Activated CD4-positive, alpha-beta T cell treated with anti-CD3 and anti-CD28 coated beads for 36 hours (primary cell): Measurements from ENCODE around the gene RNLS. TPM values are rescaled to one million over a fixed set of nuclear protein-coding genes. Genes with fewer than 3 reads are reported as not detected.
"Not testable (repeated sequence)": the region's sequence is repeated elsewhere in the genome, so short reads cannot be mapped to it uniquely, and the experiment has no call there.

ENCODE experiments used
- ATAC-seq: fragments of 200-7000 bp; cut with Tn5 transposase; one replicate; pipeline ENCODE4 v1.10.0; 2021; ENCODE audit warnings: mild to moderate bottlenecking, moderate library complexity
- CTCF ChIA-PET: fragments of 350-600 bp; sonication (Branson Sonifier 250); formaldehyde crosslinking; loops from one replicate; lab custom pipeline; 2021; ENCODE audit warnings: antibody characterized with exemption; lab: Charles Lee
- POLR2A ChIA-PET: fragments of 350-600 bp; sonication (Branson Sonifier 250); formaldehyde crosslinking; loops from one replicate; lab custom pipeline; 2021; ENCODE audit warnings: antibody characterized with exemption, inconsistent platforms; lab: Charles Lee
- DNase-seq: peaks from one replicate; pipeline ENCODE4 v3.0.0-alpha.2; 2020
- H3K27ac Mint-ChIP-seq: one replicate; pipeline ENCODE4 v1.8.0; 2021; ENCODE audit warnings: mixed read lengths
- H3K27me3 Mint-ChIP-seq: one replicate; pipeline ENCODE4 v1.8.0; 2021; ENCODE audit warnings: mixed read lengths
- H3K36me3 Mint-ChIP-seq: one replicate; pipeline ENCODE4 v1.8.0; 2021; ENCODE audit warnings: low read depth, mixed read lengths
- H3K4me1 Mint-ChIP-seq: one replicate; pipeline ENCODE4 v1.8.0; 2021; ENCODE audit warnings: mixed read lengths
- H3K4me3 Mint-ChIP-seq: one replicate; pipeline ENCODE4 v1.8.0; 2021; ENCODE audit warnings: mild to moderate bottlenecking, moderate library complexity, mixed read lengths
- H3K9me3 Mint-ChIP-seq: one replicate; pipeline ENCODE4 v1.8.0; 2021; ENCODE audit warnings: low read depth, mixed read lengths
- intact Hi-C, 2 experiments: fragments of 100-400 bp; cut with DNase I in 1 of 2; cut with micrococcal nuclease in 1 of 2; formaldehyde crosslinking; loops; one replicate each; pipeline versions ENCODE4 v1.14.2 to v1.15.1; 2022 to 2024; cut with DNase I, micrococcal nuclease
- total RNA-seq, 2 experiments: library from RNA; stranded (reverse); gene quantifications; one replicate each; pipeline ENCODE4 v1.2.3, GENCODE V29; 2021

RNLS gene
- total RNA-seq, 2 experiments from 2014 or later = 4.3 to 4.4 TPM

GRCh38 chr10:88311264-88311663, 271.9 kb downstream of the RNLS start:
- intact Hi-C loops = no loop called here
- H3K27ac Mint-ChIP-seq = no peak overlapping the region
- no peaks in the 10 kb centered on the region for H3K27me3 Mint-ChIP-seq
- POLR2A ChIA-PET = no interaction called here
- CTCF ChIA-PET = no interaction called here
- peaks cover 7% of the 10 kb centered on the region for H3K4me1 Mint-ChIP-seq
- DNase-seq (no peak), ATAC-seq (no peak)
- H3K4me3 Mint-ChIP-seq = no peak overlapping the region
- H3K36me3 Mint-ChIP-seq = no peaks in the 10 kb centered on the region
- H3K9me3 Mint-ChIP-seq = no peaks in the 10 kb centered on the region

GRCh38 chr10:88309365-88309764, 273.8 kb downstream of the RNLS start:
- Mint-ChIP-seq H3K36me3 (no peaks in the 10 kb centered on the region), H3K4me3 (no peak overlapping the region), H3K4me1 (peaks cover 5% of the 10 kb centered on the region), H3K9me3 (no peaks in the 10 kb centered on the region), H3K27ac (no peak overlapping the region), H3K27me3 (no peaks in the 10 kb centered on the region)
- DNase-seq = no peak
- no peak for ATAC-seq
- ChIA-PET CTCF (no interaction called here), POLR2A (no interaction called here)
- intact Hi-C loops = no loop called here

- H3K27me3 Mint-ChIP-seq, H3K27ac Mint-ChIP-seq, ATAC-seq, DNase-seq, H3K9me3 Mint-ChIP-seq, intact Hi-C loops, POLR2A ChIA-PET, CTCF ChIA-PET, H3K36me3 Mint-ChIP-seq, H3K4me3 Mint-ChIP-seq, H3K4me1 Mint-ChIP-seq: not testable (repeated sequence)
Measured at GRCh38 chr10:88308361-88308760, 274.8 kb downstream of the RNLS start.

DNA sequence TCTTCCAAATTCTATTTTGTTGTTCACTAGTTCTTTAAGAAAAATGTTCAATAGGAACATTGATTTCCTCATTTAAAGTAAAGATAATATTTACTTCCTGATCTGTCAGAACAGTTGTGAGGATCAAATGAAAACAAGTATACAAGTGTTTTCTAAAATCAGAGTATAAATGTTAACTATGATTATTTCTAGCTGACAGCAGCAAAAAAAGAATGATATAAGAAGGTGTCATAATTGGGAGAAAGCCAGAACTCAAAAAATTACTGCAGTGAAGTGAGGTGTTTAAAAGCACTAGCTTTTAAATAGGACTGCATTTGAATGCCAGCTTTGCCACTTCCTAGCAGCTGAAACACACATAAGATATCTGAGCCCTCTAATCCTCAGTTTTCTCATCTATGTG, 283.3 kb downstream of the RNLS start:
- CTCF ChIA-PET = no interaction called here
- ATAC-seq (no peak), DNase-seq (no peak)
- Mint-ChIP-seq H3K27me3 (no peaks in the 10 kb centered on the region), H3K4me3 (no peak overlapping the region), H3K27ac (no peak overlapping the region), H3K4me1 (no peaks in the 10 kb centered on the region), H3K9me3 (no peaks in the 10 kb centered on the region), H3K36me3 (no peaks in the 10 kb centered on the region)
- intact Hi-C loops = no loop called here
- POLR2A ChIA-PET = no interaction called here

DNA sequence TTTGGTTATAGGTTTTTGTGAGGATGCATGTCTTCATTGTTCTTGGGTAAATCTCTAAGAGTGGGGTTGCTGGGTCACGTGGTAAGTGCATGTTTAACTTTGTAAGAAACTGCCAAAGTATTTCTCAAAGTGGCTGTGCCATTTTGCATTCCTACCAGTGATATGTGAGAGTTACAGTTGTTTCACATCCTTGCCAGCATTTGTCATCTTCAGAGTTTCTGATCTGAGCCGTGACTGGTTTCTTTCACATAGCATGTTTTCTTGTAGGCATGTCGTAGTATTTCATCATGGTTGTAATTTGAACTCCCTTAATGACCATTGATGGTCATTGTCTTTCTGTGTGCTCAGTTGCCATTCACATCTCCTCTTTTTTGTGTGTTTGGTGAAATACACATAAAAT, 286.0 kb downstream of the RNLS start:
- no peak for ATAC-seq
- POLR2A ChIA-PET = no interaction called here
- Mint-ChIP-seq H3K36me3 (no peaks in the 10 kb centered on the region), H3K4me3 (no peak overlapping the region), H3K27me3 (no peaks in the 10 kb centered on the region), H3K9me3 (no peaks in the 10 kb centered on the region), H3K4me1 (peaks cover 7% of the 10 kb centered on the region), H3K27ac (no peak overlapping the region)
- CTCF ChIA-PET = no interaction called here
- intact Hi-C loops = no loop called here
- no peak for DNase-seq

DNA sequence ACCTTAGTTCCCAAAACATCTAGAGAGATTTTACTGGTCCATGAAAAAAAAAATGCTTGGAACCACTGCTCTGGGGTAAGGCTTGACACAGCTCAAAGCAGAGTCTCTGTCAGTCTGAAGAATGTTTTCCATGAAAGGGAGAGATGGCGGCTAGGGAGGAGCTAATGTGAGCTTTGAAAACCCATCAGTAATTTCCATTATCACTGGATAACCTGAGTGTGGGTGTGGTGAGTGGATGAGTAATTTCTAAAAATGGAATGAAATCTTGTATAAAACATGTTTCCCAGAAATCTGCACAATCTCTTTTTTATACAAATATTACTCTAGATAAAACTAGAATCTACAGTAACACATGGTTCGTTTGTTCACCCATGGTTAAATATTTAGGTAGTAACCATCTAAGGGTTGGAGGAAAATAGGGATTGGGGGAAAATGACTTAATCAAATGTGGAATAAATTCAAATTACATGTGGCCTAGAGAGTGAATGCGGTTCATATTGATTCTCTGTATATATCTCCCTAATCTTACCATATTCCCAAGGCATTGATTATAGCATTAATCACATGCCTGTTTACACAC, 289.4 kb downstream of the RNLS start:
- Mint-ChIP-seq H3K4me1 (peaks cover 7% of the 10 kb centered on the region), H3K27me3 (no peaks in the 10 kb centered on the region), H3K36me3 (no peaks in the 10 kb centered on the region), H3K27ac (no peak overlapping the region), H3K9me3 (no peaks in the 10 kb centered on the region), H3K4me3 (no peak overlapping the region)
- ChIA-PET POLR2A (interaction anchor here (0.7 kb wide), 1 partner anchor 21 kb away, joined by 3 read pairs; no protein-coding TSS in a partner anchor), CTCF (interaction anchor here (0.6 to 0.9 kb wide), 3 partner anchors 12 to 37 kb away, joined by 3 to 4 read pairs (median 3); no protein-coding TSS in a partner anchor)
- ATAC-seq (no peak), DNase-seq (no peak)
- intact Hi-C loops = no loop called here

- ATAC-seq (no peak), DNase-seq (no peak)
- Mint-ChIP-seq H3K4me3 (no peak overlapping the region), H3K27me3 (no peaks in the 10 kb centered on the region), H3K27ac (no peak overlapping the region), H3K9me3 (no peaks in the 10 kb centered on the region), H3K36me3 (no peaks in the 10 kb centered on the region), H3K4me1 (peaks cover 7% of the 10 kb centered on the region)
- intact Hi-C loops = no loop called here
- POLR2A ChIA-PET = no interaction called here
- CTCF ChIA-PET = interaction anchor here (0.6 to 0.9 kb wide), 2 partner anchors 12 to 13 kb away, joined by 3 to 4 read pairs; no protein-coding TSS in a partner anchor
Measured at GRCh38 chr10:88293073-88293472, 290.0 kb downstream of the RNLS start.

- Mint-ChIP-seq H3K9me3 (no peaks in the 10 kb centered on the region), H3K27me3 (no peaks in the 10 kb centered on the region), H3K27ac (no peak overlapping the region), H3K36me3 (no peaks in the 10 kb centered on the region), H3K4me1 (peaks cover 7% of the 10 kb centered on the region), H3K4me3 (no peak overlapping the region)
- no peak for ATAC-seq
- no peak for DNase-seq
- intact Hi-C loops = no loop called here
- CTCF ChIA-PET = interaction anchor here (0.7 kb wide), 1 partner anchor 276 kb away, joined by 3 read pairs; no protein-coding TSS in a partner anchor
- POLR2A ChIA-PET = no interaction called here
Measured at GRCh38 chr10:88292185-88292514, 291.0 kb downstream of the RNLS start.

GRCh38 chr10:88291289-88292184, 291.6 kb downstream of the RNLS start:
- Mint-ChIP-seq H3K4me1 (peaks cover 7% of the 10 kb centered on the region), H3K9me3 (no peaks in the 10 kb centered on the region), H3K27me3 (no peaks in the 10 kb centered on the region), H3K27ac (no peak overlapping the region), H3K36me3 (no peaks in the 10 kb centered on the region), H3K4me3 (no peak overlapping the region)
- ChIA-PET POLR2A (interaction anchor here (0.6 kb wide), 1 partner anchor 86 kb away, joined by 3 read pairs; no protein-coding TSS in a partner anchor), CTCF (interaction anchor here (0.7 kb wide), 1 partner anchor 276 kb away, joined by 3 read pairs; no protein-coding TSS in a partner anchor)
- no peak for DNase-seq
- ATAC-seq = no peak
- intact Hi-C loops = no loop called here

DNA sequence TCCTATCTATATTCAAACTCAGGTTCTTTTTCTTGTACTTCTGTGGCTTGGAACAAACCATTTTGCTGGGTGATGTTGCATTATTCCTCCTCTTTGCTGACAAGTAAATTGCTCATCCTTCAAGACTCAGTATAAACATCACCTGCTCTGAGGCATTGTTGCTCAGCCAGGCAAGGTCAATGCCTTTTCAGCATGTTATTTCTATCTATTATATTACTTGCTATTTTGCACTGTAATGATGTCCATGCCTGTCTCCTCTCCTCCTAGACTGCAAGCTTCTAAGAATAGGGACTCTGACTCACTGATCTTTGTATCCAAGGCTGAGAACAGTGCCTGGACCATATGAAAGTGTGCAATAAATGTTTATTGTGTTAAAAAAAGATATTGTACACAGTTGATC, 293.8 kb downstream of the RNLS start:
- H3K36me3 Mint-ChIP-seq = no peaks in the 10 kb centered on the region
- DNase-seq = no peak
- H3K27ac Mint-ChIP-seq = no peak overlapping the region
- intact Hi-C loops = no loop called here
- no peaks in the 10 kb centered on the region for H3K27me3 Mint-ChIP-seq
- H3K4me1 Mint-ChIP-seq = peaks cover 7% of the 10 kb centered on the region
- CTCF ChIA-PET = no interaction called here
- POLR2A ChIA-PET = no interaction called here
- H3K9me3 Mint-ChIP-seq = no peaks in the 10 kb centered on the region
- no peak overlapping the region for H3K4me3 Mint-ChIP-seq
- no peak for ATAC-seq

- intact Hi-C loops = no loop called here
- CTCF ChIA-PET = no interaction called here
- Mint-ChIP-seq H3K27ac (no peak overlapping the region), H3K9me3 (no peaks in the 10 kb centered on the region), H3K4me3 (no peak overlapping the region), H3K36me3 (no peaks in the 10 kb centered on the region), H3K4me1 (peaks cover under 1% of the 10 kb centered on the region), H3K27me3 (no peaks in the 10 kb centered on the region)
- no peak for ATAC-seq
- DNase-seq = no peak
- POLR2A ChIA-PET = no interaction called here
Measured at GRCh38 chr10:88288320-88289059, 294.6 kb downstream of the RNLS start.
